ENCODE measurements around the gene AMY1C.
"Not testable (repeated sequence)": the region's sequence is repeated elsewhere in the genome, so short reads cannot be mapped to it uniquely, and the experiment has no call there.

Gene AMY1C
- 0 reads per million in 4 donors for total RNA-seq

DNA sequence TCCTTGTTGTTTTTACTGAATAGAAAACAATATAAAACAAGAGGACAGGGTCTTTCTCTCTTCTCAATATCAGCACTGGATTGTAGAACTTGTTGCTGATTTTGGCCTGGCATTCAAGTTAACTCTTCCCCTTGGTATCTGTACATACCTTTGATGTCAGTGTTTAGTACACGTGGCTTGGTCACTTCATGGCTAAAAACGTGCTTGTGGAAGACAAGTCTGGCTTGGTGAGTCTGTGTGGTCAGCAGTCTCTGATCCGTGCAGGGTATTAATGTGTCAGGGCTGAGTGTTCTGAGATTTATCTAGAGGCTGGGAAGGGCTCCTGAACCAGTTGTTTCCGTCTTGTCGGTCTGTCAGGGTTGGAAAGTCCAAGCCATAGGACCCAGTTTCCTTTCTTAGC, at the start of gene AMY1C:
TSS of gene AMY1C (plus strand) at position 301 of the 400 bp plus-strand sequence. CDS start 572 bp downstream, outside the sequence.
- not testable (repeated sequence) for DNase-seq

DNA sequence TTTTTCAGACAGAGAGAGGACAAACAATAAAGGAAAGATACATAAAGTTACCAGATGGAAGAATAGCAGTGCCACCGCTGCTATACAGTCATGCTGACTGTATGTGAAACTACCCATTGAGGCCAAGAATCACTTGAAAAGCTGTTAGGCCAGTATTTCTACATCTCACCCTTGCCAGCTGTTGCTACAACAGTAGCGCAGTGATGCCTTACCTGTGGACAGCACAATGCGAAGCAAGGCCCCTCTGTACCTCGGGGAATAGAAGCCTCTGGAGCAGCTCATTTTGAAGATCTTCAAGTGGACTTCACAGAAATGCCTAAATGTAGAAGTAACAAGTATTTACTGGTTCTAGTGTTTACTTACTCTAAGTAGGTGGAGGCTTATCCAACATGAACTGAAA, 49.0 kb upstream of the AMY1C start:
- DNase-seq = not testable (repeated sequence)

GRCh38 chr1:103701256-103701655, 48.4 kb upstream of the AMY1C start:
- DNase-seq = not testable (repeated sequence)

DNA sequence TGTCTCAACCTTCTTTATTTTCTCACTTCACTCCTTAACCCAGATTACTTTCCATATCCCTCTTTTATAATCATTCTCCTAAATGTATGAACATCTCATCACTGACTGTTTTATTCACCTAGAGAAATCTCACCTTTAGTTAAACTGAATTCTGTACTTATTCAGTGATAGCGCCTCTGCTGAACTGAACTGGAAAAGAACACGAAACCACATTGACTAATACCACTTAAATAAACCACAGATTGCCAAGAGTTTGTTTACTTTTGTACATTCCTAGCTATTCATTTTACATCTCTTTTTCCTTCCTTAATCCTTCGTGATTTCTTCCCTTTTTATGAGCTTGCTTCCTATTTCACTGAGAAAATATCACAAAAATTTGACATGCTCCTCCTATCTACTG, 42.0 kb upstream of the AMY1C start:
- DNase-seq = not testable (repeated sequence)

DNA sequence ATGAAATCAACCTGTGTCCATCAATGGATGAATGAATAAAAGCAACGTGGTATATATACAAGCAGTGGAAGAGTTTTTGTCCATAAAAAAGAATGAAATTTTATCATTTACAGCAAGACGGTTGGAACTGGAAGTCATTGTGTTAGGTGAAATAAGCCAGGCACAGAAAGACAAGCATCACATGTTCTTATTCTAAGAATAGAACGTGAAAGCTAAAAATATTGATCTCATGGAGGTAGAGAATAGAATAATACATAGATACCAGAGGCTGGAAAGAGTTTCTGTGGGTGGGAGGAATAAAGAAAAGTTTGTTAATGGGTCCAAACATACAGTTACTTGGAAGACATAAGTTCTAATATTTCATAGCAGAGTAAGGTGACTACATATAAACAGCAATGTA, 39.3 kb upstream of the AMY1C start:
- not testable (repeated sequence) for DNase-seq

GRCh38 chr1:103717404-103717803, 32.3 kb upstream of the AMY1C start:
- DNase-seq = not testable (repeated sequence)

DNA sequence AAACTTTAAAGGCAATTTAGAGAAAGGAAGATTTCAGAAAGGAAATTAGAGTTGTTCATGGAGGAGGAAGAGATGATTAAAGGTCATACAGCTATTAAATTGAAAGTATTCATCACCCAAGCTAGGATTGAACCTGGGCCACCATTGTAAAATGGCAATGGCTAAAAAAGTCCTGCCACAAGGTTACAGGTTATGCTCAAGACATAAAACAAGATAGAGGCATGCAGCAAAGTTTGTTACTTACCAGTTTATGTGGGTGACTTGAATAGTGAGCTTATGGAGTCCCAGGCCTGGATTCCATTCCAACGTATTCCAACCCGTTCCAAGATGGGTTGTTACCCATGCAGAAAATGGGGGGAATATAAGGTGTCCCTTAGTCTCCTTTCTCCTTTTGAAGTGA, 28.2 kb upstream of the AMY1C start:
- not testable (repeated sequence) for DNase-seq

GRCh38 chr1:103735334-103735733, 14.4 kb upstream of the AMY1C start:
- not testable (repeated sequence) for DNase-seq

DNA sequence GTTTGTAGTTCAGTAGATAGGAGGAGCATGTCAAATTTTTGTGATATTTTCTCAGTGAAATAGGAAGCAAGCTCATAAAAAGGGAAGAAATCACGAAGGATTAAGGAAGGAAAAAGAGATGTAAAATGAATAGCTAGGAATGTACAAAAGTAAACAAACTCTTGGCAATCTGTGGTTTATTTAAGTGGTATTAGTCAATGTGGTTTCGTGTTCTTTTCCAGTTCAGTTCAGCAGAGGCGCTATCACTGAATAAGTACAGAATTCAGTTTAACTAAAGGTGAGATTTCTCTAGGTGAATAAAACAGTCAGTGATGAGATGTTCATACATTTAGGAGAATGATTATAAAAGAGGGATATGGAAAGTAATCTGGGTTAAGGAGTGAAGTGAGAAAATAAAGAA, 11.7 kb upstream of the AMY1C start:
- DNase-seq = not testable (repeated sequence)

GRCh38 chr1:103744449-103744848, 5.2 kb upstream of the AMY1C start:
- DNase-seq = not testable (repeated sequence)

DNA sequence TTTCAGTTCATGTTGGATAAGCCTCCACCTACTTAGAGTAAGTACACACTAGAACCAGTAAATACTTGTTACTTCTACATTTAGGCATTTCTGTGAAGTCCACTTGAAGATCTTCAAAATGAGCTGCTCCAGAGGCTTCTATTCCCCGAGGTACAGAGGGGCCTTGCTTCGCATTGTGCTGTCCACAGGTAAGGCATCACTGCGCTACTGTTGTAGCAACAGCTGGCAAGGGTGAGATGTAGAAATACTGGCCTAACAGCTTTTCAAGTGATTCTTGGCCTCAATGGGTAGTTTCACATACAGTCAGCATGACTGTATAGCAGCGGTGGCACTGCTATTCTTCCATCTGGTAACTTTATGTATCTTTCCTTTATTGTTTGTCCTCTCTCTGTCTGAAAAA, 4.7 kb upstream of the AMY1C start:
- not testable (repeated sequence) for DNase-seq

GRCh38 chr1:103748273-103748672, 1.4 kb upstream of the AMY1C start:
- not testable (repeated sequence) for DNase-seq

- DNase-seq = no peak
Measured at GRCh38 chr1:103761896-103762295, 12.2 kb downstream of the AMY1C start.

GRCh38 chr1:103779932-103780331, 30.2 kb downstream of the AMY1C start:
- no peak for DNase-seq

DNA sequence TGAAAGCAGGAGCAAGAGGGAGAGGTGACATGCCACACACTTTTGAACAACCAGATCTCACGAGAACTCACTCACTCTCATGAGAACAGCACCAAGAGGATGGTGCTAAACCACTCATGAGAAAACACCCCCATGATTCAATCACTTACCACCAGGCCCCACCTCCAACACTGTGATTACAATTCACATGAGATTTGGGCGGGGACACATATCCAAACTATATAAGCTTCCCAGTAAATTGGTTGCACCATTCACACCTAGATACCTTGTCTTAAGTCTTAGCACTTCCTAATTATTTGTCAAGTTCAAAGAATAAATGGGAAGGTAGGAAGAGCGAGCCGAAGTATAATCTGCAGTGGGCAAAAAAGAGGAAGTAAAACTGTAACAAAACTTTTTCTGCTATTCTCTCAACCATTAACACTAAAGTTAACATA, 34.3 kb downstream of the AMY1C start:
- DNase-seq = no peak

DNA sequence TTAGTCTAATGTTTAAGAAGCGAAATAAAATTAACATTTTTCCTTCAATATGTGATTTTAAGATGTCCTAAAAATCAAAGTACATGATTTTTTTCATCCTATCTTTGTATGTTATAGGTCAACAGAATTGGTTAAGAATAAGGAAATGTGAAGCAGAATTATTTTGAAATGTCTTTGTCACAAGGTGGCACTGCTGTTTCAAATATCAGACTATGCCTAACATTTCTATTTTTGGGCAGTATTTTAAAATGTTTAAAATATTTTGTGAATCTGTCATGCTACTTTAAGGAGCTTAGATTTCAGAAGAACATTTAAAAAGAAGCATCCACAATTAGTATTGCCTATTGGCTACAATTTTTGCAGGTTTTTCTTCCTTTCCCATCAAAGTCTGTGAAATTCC, 38.7 kb downstream of the AMY1C start:
- DNase-seq = no peak

DNA sequence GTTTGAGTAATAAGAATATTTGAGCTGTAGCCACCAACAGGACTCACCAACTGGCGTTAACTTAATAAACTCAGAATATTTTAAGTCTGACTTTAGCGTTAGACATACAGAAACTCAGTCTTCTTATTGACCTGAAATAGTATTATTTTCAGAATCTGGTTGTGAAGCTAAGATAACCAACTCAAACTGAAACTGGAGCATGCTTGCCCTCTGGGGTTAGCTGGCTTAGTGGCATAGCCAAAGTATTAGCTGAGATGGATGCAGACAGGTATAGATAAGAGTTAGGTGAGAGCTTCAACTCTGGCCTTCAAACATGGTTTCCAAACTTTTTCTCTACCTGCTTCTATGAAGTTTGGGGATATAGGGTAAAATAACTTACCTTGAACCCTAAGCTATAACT, 40.5 kb downstream of the AMY1C start:
- DNase-seq = no peak
